Posterior vena cava (tissue), 2 donors: ENCODE results near the gene EGFR. TPM values are rescaled to one million over a fixed set of nuclear protein-coding genes. Genes with fewer than 3 reads are reported as not detected.
"Not testable (repeated sequence)": the region's sequence is repeated elsewhere in the genome, so short reads cannot be mapped to it uniquely, and the experiment has no call there.

Experiments used
- DNase-seq: peaks from one replicate; pipeline ENCODE4 v3.0.0-alpha.2; 2020; ENCODE audit warnings: low spot score
- intact Hi-C, 2 donors: fragments of 100-400 bp; cut with DNase I; formaldehyde crosslinking; loops; one replicate each; pipeline versions ENCODE4 v1.14.1 to v1.14.2; 2022 to 2023
- total RNA-seq, 2 donors: library from RNA; stranded (reverse); fragmentation: NEBNext Ultra II Directional; extraction: Animal tissue kit (Norgen Biotek cat#: 25700); gene quantifications; one replicate each; pipeline ENCODE4 v1.2.1, GENCODE V29; 2021
- donor health status: DM: yes; HTN: yes; CAD: no.
- donor health status: DM: yes; HTN: yes; CAD: no.

The EGFR gene
- total RNA-seq, 2 donors from 2014 or later = 80.8 to 87.2 TPM

DNA sequence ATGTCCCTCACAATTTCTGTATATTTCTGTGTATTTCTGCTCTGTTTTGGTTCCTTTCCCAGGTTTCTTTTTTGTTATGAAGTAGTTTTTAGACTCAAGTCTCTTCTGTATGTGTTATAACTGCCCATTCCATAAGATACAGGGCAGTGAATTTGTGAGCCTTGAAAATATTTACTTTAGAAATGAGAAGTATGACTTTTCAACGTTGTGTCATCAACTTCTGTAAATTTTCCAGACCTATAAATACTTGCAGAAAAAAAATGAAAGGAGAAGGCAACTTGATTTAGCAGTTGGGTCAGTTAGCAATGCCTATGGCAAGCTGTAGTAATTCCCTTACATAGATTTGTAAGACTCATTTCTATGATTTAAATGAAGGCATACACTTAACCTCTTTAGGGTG, 11.5 kb downstream of the EGFR start:
- no peak for DNase-seq
- intact Hi-C loops = no loop called here

DNA sequence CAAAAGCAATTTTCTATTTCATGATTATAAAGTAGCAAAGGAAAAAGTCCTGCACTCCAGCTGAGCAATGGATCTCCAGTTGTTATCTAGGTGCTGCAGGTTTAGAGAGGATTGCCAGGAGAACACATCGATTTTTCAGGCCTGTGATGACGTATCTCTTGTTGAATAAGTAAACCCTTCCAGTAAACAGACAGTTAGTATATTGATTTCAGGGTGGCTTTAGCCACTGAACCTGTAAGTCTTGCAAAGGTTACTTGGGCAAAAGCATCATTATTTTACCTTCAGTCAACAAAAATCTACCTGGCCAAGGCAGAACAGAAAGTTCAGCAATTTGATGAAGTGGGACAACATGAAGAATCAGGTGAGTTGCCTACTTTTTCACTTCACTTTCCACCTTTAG, 12.3 kb downstream of the EGFR start:
- no peak for DNase-seq
- intact Hi-C loops = no loop called here

DNA sequence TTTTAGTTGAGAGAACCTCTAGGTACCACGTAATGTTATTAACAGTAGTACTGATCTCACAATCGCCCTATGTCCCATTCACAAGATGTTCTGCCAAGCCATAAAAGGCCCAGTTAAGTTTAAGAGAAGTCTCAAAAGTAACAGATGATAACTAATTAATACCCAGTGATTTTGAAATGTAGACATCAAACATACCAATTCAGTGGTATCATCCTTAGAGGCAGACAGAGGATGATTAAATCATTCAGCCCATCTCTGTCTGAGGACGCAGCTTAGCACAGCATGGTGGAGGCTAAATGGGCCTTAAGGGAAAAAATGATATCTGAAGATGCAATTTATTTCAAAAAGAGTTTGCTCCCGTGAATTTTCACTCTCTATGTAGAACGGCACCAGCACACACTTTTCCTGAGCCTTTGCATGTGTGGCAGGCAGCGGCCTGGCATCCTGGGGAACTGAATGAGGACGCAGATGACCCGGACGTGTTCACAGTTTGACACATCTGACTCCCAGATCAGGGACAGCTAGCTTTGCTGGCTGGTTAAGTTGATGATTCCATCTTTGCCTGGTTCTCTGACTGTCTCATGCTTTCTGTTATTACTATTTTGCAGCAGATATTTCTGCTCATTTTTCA, 13.4 kb downstream of the EGFR start:
- intact Hi-C loops = no loop called here
- DNase-seq = no peak

DNA sequence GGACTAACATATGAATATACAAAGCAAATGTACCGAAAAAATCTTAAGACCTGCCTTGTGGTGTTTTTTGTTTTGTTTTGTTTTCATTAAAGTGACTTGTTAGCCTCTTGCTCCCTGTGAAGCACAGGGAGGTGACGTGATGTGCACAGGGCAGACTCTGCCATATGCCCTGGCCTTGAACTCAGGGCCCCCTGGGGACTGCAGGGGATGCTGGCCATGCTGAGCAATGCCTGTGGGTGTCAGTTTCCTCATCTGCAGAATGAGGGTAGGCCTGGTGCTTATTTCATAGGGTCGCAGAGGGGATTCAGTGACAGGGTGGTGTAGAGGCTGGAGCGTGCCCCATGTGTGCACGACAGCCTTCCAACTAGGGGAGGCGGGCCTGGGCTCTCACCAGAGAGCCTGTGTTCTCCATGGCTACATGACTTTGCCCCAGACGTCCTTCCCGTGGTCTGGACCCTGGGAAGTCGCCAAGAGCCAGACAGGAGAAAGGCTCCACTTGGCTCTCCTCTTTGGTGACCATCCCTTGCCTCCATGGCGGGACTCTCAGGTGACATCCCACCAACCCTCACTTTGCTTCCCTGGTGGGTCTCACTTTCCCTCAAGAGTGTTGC, 14.5 kb downstream of the EGFR start:
- no peak for DNase-seq
- intact Hi-C loops = no loop called here

DNA sequence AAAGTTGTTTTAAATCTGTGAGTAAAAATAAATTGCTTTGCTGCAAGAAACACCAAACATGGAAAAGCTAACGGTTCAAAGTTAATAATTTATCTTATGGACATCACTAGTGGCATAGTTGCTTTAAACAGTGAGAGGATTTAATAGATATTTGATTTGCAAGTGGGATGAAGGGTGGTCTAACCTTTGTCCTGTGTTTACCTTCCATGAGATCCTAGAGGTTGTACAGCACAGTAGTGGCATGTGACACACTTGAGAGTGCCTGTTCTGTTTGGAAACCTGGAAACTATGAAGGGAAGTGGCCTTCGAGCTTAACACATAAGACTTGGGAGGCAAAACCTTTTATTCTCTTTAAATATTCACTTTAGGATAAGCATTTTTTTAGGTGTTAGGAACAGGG, 16.0 kb downstream of the EGFR start:
- intact Hi-C loops = no loop called here
- no peak for DNase-seq

DNA sequence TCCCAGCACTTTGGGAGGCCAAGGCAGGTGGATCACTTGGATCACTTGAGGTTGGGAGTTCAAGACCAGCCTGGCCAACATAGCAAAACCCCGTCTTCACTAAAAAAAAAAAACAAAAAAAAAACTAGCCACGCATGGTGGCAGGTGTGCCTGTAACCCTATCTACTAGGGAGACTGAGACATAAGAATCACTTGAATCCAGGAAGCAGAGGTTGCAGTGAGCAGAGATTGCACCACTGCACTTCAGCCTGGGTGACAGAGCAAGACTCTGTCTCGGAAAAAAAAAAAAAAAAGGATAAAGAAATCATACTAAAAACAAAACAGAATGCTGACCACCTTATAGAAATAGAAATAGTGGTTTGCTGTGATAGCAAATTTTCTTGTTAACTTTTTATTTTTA, 16.6 kb downstream of the EGFR start:
- intact Hi-C loops, DNase-seq: not testable (repeated sequence)

DNA sequence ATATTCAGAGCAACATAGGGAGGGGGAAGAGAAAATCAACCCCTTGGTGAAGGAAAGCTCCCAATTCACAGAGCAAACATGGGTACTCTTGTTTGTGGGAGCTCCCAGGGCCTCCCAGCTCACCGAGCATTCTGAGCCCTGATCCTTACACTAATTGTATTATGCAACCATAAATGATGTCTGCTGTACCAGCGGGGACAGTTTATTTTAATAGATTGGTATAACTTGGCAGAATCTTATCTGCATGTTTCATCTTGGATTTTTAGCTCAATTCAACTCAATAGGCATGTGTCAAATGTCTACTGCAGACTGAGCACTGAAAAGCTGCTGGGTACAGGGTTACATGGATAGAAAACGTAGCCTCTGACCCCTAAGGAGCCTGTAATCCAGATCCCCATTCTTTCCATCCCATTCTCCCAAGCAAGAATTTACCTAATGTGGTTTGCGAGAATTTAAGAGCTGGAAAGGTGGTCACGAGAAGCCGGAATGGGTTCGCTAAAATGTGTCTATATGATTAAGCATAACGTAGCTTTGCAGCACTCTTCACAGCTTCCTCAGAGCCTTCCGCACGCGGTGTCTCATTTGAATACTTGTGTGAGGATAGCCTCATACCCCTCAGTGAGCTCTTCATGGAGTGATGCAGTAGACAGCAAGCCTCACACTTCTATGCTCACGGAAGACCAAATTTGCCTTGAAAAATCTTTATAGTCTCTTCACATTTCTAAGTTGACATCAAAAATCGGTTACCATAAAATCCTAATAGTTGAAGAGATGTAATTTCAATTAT, 18.3 kb downstream of the EGFR start:
- intact Hi-C loops = no loop called here
- no peak for DNase-seq

DNA sequence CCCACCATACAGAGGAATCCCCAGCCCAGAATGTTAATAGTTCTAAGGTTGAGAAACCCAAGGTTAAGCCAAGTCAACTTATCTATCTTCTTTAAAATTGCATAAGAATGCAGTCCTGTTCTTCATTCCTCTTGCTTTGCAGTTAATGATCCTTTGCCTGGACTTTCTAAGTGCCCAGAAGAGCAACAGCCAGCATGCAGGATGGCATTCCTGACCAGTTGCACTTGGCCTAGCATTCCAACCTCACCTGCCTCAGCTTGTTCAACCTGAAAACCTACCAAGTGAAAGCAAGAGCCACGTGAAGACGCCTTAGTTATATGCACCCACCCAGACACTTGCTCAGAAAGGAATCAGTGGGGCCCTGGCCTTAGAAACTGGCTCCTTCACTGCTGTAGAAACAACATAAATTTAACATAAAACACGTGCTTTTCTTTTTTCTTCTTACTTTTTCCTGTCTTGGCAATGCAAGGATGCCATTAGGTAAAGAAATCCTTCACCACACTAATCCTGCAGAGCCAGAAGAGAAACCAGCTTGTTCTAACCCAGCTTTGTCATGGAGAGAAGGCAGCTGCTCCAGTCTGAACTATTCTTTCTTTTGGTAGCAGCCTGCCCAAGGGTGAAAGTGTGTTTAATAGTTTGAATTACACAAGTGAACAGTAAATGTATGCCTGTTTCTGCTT, 25.0 kb downstream of the EGFR start:
- intact Hi-C loops = no loop called here
- DNase-seq = no peak

DNA sequence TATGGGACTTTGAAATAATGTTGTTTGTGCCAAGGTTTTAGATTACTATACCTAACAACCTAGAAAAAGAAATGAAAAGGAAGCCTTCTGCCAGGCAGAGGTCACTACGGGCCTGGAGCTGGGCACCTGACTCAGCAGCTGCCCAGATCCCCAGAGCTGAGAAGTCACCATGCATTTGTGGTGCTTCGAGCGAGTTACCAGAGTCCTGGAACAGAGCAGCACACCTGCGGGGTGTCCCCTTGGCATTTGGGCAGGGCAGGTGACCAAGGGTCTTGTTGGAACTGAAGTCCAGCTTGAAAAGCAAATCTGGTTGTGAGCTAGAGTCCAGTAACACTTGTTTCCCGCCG, 25.5 kb downstream of the EGFR start:
- intact Hi-C loops = no loop called here
- DNase-seq = no peak

DNA sequence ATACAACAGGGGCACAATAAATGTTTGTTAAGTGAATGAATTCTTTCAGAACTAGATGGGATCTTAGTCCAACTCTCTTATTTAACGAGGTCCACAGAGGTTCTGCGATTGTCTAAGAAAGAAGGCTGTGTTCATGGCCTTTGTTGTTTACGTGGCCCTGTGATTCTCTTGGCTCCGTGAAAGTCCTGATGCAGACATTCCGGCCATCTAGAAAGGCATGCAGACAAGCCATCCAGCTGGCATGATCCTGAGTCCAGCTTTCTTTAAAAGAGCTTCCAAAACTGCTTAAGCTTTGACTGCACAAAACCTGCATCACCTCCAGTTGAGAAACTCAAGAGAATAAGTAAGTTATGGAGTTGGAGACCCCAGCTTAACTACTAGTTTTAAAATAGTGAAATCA, 26.0 kb downstream of the EGFR start:
- DNase-seq = no peak
- intact Hi-C loops = loop anchor here in 1 of 2 donors (5.0 kb wide), 1 partner anchor 1053 kb away; no protein-coding TSS in a partner anchor

DNA sequence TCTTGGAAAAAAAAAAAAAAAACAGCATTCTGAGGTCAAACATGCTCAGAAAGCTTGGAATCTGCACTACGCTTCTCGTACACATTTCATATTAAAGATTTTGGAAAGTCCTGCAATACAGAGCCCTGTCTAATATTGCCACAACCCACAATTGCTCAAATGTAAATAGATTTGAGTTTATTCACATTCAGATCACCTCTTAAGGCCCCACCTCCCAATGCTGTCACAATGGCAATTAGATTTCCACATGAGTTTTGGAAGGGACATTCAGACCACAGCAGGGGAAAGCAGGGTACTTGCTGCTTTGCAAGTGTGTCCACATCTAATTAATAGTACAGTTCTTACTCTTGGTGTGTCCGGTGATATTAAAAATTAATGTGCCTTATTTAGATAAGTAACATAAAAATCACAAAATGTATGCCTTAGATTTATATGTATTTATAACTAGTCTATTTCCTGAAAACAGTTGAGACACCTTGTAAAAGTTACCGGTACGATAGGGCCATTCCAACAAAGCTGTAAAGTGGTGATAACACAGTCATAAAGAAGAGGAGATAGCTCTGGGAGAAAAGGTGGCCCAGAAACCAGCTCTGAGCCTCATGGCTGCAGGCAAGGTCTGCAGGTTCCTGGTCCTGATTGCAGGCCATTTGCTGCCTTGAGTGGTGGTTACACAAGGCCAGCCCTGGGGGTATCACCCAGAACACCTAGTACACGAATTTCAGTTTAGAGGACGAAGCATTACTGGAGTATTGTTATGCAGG, 27.9 kb downstream of the EGFR start:
- intact Hi-C loops = loop anchor here in 1 of 2 donors (5.0 kb wide), 1 partner anchor 1051 kb away; no protein-coding TSS in a partner anchor
- no peak for DNase-seq

DNA sequence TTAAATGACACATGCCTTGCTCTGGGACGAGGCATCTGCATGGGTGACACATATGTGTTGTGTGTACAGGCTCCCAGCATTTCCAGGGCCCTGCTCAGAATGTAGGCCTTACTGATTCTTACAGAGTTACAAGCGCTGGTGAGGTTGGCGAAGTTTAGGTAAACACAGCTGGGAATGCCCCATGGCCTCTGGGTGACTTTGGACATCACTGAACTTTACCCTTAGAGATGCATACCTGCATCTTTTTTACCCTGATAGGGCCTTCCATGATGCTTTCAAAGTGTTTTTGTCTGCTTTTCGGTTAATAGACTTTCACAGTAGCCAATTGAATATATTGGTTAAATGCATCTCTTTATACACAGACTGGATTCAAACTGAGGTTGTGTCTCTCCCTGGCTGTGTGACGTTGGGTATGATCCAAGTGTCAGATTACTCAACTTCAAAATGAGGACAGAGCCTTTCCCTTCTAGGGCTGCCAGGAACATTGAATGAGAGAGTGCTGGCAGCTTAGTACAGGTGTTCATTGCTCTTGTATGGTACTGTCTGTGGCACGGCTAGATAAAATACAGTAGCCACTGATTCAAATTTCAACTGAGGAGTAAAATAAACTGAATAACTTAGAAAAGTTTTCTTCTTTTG, 29.5 kb downstream of the EGFR start:
- intact Hi-C loops = loop anchor here in 1 of 2 donors (5.0 kb wide), 1 partner anchor 1049 kb away; no protein-coding TSS in a partner anchor
- no peak for DNase-seq

DNA sequence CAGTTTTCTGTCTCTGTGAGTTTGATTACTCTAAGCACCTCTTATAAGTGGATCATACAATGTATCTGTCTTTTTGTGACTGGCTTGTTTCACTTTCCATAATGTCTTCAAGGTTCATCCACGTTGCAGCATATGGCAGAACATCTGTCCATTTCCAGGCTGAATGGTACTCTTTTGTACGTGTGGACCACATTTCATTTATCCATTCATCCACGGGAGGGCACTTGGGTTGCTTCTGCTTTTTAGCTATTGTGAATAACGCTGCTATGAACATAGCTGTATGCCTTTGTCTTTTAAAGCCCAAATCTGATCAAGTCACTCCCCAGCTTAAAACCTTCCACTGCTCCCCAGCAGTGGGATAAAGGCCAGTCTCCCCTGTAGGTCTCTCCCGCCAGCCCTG, 31.5 kb downstream of the EGFR start:
- intact Hi-C loops = loop anchor here in 1 of 2 donors (5.0 kb wide), 1 partner anchor 33 kb away; the partner anchor contains the start of gene EGFR
- DNase-seq = no peak

DNA sequence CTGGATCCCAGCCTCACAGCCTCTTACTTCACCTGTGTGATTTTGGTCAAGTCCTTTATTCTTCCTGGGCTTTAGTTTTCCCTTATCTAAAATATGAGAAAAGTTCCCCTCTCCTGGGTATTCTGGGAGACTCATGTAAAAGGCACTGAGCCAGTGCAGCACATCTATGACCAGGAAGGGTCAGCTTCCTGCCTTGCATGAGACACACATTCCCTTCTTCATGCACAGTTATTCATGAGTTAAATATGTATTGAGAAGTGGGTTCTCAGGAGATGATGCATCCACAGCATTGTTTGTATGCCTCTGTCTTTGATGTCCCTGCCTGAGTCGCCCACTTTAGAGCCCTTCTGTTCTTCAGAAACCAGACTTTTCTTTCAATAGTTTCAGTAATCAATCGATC, 33.3 kb downstream of the EGFR start:
- intact Hi-C loops = loop anchor here in 1 of 2 donors (5.0 kb wide), 1 partner anchor 35 kb away; the partner anchor contains the start of gene EGFR
- DNase-seq = no peak

DNA sequence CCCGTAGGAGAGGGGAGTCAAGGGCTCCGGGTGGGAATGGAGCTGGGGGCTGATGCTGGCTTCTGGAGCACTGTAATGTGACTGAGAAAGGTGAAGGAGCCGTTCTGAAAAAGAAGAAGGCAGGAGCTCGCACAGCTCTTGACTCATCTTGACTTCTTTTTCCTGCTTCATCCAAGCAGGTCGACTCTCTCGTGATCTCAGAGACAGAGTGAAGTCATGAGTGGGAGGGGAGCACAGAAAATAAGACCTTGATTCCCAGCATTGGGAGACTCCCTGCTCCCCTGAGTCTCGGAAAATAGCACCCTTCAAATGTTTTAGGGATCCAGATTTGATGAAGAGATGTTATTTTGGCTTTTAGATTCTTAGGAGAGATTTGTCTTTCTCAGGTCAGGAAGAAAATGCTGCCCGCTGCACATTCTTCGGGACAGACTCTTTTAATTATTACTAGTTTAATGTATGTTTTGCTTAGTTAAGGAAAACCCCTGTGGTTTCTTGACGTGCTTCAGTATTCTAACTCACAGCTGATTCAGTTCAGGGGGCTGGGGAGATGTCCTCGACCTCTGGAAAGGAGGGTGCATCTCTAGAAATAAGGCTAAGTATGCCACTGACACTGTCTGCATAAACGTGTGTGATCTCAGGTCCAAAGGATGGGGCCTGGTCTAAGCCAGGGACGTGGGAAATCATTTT, 34.1 kb downstream of the EGFR start:
- intact Hi-C loops = loop anchor here in 1 of 2 donors (5.0 kb wide), 1 partner anchor 36 kb away; the partner anchor contains the start of gene EGFR
- DNase-seq = no peak

DNA sequence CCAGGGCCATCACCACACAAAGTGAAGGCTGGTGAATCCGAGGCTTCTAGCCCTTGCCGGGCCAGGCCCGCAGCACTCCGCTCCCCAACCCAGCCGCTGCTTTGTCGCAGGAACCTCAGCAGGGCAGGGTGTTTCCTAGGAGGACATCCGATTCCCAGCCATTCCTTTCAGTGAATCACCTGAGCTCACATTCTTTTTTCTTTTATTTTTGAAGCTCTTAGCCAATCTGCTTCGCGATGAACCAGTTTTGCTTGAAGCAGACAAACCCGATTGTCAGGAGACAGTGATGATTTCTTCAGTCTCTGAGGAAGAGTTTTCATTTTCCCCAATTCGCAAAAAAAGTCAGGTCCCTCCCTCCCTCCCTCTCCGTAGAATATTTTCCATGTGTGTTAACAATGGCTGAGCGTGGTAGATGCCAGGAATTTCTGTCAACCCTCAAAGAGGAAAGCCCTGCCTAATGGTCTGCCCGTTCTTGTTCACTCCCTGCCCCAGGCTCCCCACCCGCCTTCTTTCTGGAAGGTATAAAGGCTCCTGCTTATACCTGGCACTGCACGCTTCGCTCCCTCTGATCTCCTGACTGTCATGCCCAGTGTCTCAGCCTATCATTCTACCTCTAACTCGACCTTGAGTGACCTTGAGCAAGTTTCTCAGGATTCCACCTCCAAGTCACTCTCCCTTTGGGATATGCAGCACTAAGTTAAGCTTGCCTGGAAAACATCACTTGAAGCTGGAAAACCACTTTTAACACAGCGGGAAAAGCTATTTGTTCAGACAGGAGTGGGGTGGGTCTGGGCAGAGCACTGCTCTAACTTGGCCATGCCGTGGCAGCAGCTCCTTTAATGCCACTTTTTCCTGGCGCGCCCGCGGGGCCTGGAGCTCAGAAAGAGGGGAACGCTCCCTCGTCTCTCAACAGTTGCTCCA, 35.1 kb downstream of the EGFR start:
- intact Hi-C loops = loop anchor here in 1 of 2 donors (5.0 kb wide), 1 partner anchor 37 kb away; the partner anchor contains the start of gene EGFR
- DNase-seq = no peak

DNA sequence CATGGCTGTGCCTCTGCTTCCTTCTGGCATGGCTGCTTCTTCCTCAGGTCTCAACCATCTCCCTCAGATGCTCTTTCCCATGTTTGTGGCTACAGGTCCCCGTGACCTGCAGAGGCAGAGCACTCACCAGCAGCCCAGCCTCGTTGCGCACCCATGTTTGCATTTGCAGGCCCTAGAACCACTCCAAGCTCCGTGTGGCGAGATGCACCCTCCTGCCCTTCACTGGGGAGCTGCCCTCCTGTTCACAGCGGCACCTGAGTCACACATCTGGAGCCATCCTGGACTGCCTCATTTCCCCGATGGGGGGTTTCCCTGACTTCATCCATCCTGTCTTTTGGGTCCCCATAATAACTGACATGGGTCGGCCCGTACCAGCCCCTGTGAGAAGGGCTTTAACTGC, 35.9 kb downstream of the EGFR start:
- DNase-seq = no peak
- intact Hi-C loops = loop anchor here in 1 of 2 donors (5.0 kb wide), 1 partner anchor 37 kb away; the partner anchor contains the start of gene EGFR
